Keratinocyte (primary cell): ENCODE results near the gene OXCT1. TPM values are rescaled to one million over a fixed set of nuclear protein-coding genes. Genes with fewer than 3 reads are reported as not detected.

Experiments
- DNase-seq: peaks from one replicate; pipeline ENCODE4 v3.0.0-alpha.2; 2011; ENCODE audit warnings: low read depth, missing footprints, low spot score
- FAIRE-seq: peaks from 2 replicates; lab custom pipeline; 2011; peaks lifted over from hg19 to GRCh38; lab: Jason Lieb, UNC
- H2AFZ ChIP-seq: 2 replicates; pipeline ENCODE4 v1.6.0; 2012; ENCODE audit warnings: low read length, control low read depth, inconsistent platforms; ENCODE audit not compliant: control insufficient read depth
- H3K27ac ChIP-seq: 2 replicates; pipeline ENCODE4 v1.5.1; 2011; ENCODE audit warnings: low read length; ENCODE audit not compliant: control insufficient read depth, insufficient read depth
- H3K27me3 ChIP-seq: 3 replicates; pipeline ENCODE4 v1.6.0; 2011; ENCODE audit warnings: low read length; ENCODE audit not compliant: control insufficient read depth, insufficient read depth; ENCODE audit errors: extremely low read depth
- H3K36me3 ChIP-seq, 2 experiments: 2 replicates in 1 of 2; 3 replicates in 1 of 2; pipeline ENCODE4 v1.5.1; 2011; ENCODE audit warnings: low read length in 2 of 2, mild to moderate bottlenecking in 1 of 2; ENCODE audit not compliant: control insufficient read depth in 2 of 2, insufficient read depth in 2 of 2; ENCODE audit errors: extremely low read depth in 1 of 2
- H3K4me1 ChIP-seq: 3 replicates; pipeline ENCODE4 v1.5.1; 2011; ENCODE audit warnings: low read length; ENCODE audit not compliant: control insufficient read depth, insufficient read depth; ENCODE audit errors: extremely low read depth
- H3K4me2 ChIP-seq: 3 replicates; pipeline ENCODE4 v1.6.0; 2011; ENCODE audit warnings: low read depth, low read length; ENCODE audit not compliant: control insufficient read depth, insufficient read depth; ENCODE audit errors: extremely low read depth
- H3K4me3 ChIP-seq, 3 experiments: fragments of 200-600 bp in 1 of 3; sonication (generic) in 1 of 3; 2 replicates in 2 of 3; 3 replicates in 1 of 3; pipeline ENCODE4 v1.5.1; 2011 to 2016; ENCODE audit warnings: low read length in 3 of 3, mild to moderate bottlenecking in 3 of 3, control low read depth in 2 of 3, inconsistent platforms in 1 of 3, low read depth in 1 of 3, mixed read lengths in 1 of 3, mixed run types in 1 of 3, moderate library complexity in 1 of 3; ENCODE audit not compliant: control insufficient read depth in 2 of 3, insufficient read depth in 2 of 3; ENCODE audit errors: extremely low read depth in 1 of 3
- H3K79me2 ChIP-seq: 2 replicates; pipeline ENCODE4 v1.6.0; 2012; ENCODE audit warnings: low read length; ENCODE audit not compliant: control insufficient read depth, insufficient read depth
- H3K9ac ChIP-seq: 3 replicates; pipeline ENCODE4 v1.6.0; 2011; ENCODE audit warnings: low read length; ENCODE audit not compliant: control insufficient read depth, insufficient read depth; ENCODE audit errors: extremely low read depth
- H3K9me1 ChIP-seq: 3 replicates; pipeline ENCODE4 v1.6.0; 2011; ENCODE audit warnings: low read length; ENCODE audit not compliant: control insufficient read depth, insufficient read depth; ENCODE audit errors: extremely low read depth
- H3K9me3 ChIP-seq: 2 replicates; pipeline ENCODE4 v1.5.1; 2012; ENCODE audit warnings: low read depth, low read length; ENCODE audit not compliant: control insufficient read depth
- H4K20me1 ChIP-seq: 3 replicates; pipeline ENCODE4 v1.6.0; 2011; ENCODE audit warnings: low read length; ENCODE audit not compliant: control insufficient read depth, insufficient read depth; ENCODE audit errors: extremely low read depth
- EZH2 ChIP-seq: IDR thresholded peaks from one replicate; pipeline ENCODE4 v1.6.1; 2012; ENCODE audit warnings: inconsistent platforms, mild to moderate bottlenecking, low read length, moderate library complexity
- dilution Hi-C: fragments of 300-500 bp; cut with MboI; formaldehyde crosslinking; loops from one replicate; pipeline ENCODE4 v1.7.0; 2020; ENCODE audit warnings: low sequenced_read_pairs; ENCODE audit not compliant: extremely low pct_ligation_motif_present
- polyA plus RNA-seq, 5 experiments: library from polyadenylated mRNA; depleted of rRNA in 3 of 5; stranded (reverse) in 3 of 5; stranded (forward) in 1 of 5; unstranded in 1 of 5; fragments of >200 nt; gene quantifications; 1 replicate in 1 of 5; 2 replicates in 3 of 5; 3 replicates in 1 of 5; pipeline versions ENCODE4 v1.2.1 to v1.2.3, GENCODE V29; 2011 to 2012; ENCODE audit warnings: missing spikeins in 2 of 5, low read depth in 1 of 5, low replicate concordance in 1 of 5
- TF ChIP-seq, protein P1 (sequence below), 3 experiments: IDR thresholded peaks in 1 of 3; conservative IDR thresholded peaks in 1 of 3; optimal IDR thresholded peaks in 1 of 3; 2 replicates in 2 of 3; 3 replicates in 1 of 3; pipeline versions ENCODE3 to v1.5.1; 2011; ENCODE audit warnings: low read length in 3 of 3, mild to moderate bottlenecking in 3 of 3, moderate library complexity in 2 of 3, control low read depth in 1 of 3, inconsistent platforms in 1 of 3; ENCODE audit not compliant: insufficient read depth in 2 of 3; ENCODE audit errors: extremely low read depth in 1 of 3

The OXCT1 gene
- polyA plus RNA-seq, 1 donor (not counting 4 experiments of a cell fraction or from before 2014, with no cell fraction given): 34.0 TPM

DNA sequence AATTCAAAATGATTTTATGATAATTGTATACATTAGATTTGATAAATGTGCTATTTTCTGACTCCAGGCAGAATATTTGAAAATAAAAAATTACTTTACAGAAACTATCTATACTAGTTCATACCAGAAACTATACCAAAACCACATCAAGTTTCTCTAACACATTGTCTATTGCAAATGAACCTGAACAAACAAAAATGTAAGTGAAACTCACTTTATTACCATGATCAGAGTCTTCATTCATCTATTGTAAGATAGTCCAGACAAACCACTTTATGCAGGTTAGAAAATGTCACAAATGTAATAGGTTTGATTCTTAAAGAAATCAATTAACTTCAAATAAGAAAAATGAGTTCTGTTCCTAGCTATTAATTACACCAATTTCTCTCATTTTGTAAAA is 99.4 kb downstream of the OXCT1 start:
- no peak for FAIRE-seq
- dilution Hi-C loops: no loop called here

DNA sequence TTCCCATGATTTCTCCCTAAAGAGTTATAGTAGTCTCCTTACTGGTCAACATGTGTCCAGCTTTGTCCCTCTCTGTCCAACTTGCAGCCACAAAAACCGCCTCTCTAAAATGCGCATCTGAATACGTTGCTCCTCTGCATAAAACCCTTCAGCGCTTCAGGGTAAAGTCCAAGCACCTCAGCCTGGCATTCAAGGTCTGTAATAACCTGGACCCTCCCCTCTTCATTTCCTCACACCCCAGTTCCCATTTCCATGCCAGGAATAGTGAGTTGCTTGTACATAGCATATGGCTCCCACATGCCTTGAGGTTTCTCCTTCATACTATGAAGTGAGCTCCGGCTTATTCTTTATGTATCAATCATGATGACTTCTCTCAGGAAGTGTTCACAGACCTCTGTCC is 101.5 kb downstream of the OXCT1 start:
- FAIRE-seq (no peak), DNase-seq (no peak)
- no peaks in the 10 kb centered on the region for H3K79me2 ChIP-seq
- H3K9me3 ChIP-seq: no peaks in the 10 kb centered on the region
- no peak overlapping the region for H3K9ac ChIP-seq
- no peaks in the 10 kb centered on the region for H3K36me3 ChIP-seq
- H4K20me1 ChIP-seq: no peaks in the 10 kb centered on the region
- dilution Hi-C loops: no loop called here
- no peak overlapping the region for H3K4me2 ChIP-seq
- no peaks in the 10 kb centered on the region for H3K9me1 ChIP-seq
- H3K27ac ChIP-seq: no peak overlapping the region
- no peaks in the 10 kb centered on the region for H3K27me3 ChIP-seq
- H3K4me3 ChIP-seq: no peak overlapping the region
- H2AFZ ChIP-seq: no peak overlapping the region
- H3K4me1 ChIP-seq: no peaks in the 10 kb centered on the region
- TF ChIP-seq EZH2: no peak
- TF ChIP-seq, protein P1, sequence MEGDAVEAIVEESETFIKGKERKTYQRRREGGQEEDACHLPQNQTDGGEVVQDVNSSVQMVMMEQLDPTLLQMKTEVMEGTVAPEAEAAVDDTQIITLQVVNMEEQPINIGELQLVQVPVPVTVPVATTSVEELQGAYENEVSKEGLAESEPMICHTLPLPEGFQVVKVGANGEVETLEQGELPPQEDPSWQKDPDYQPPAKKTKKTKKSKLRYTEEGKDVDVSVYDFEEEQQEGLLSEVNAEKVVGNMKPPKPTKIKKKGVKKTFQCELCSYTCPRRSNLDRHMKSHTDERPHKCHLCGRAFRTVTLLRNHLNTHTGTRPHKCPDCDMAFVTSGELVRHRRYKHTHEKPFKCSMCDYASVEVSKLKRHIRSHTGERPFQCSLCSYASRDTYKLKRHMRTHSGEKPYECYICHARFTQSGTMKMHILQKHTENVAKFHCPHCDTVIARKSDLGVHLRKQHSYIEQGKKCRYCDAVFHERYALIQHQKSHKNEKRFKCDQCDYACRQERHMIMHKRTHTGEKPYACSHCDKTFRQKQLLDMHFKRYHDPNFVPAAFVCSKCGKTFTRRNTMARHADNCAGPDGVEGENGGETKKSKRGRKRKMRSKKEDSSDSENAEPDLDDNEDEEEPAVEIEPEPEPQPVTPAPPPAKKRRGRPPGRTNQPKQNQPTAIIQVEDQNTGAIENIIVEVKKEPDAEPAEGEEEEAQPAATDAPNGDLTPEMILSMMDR (optimal IDR thresholded peaks at IDR 0.05 in 1 of 3, IDR thresholded peaks at IDR 0.05 in 1 of 3, conservative IDR thresholded peaks at IDR 0.05 in 1 of 3; ENCODE audit: extremely low read depth in 1 of 3, insufficient read depth in 2 of 3, low read length in 3 of 3): no peak

More for the DNA sequence above, 99.4 kb downstream of the OXCT1 start:
- DNase-seq: no peak
- Histone ChIP-seq H4K20me1 (no peaks in the 10 kb centered on the region), H3K36me3 (no peaks in the 10 kb centered on the region), H3K4me2 (no peak overlapping the region), H3K4me3 (no peak overlapping the region), H3K9me1 (no peaks in the 10 kb centered on the region), H2AFZ (no peak overlapping the region), H3K9ac (no peak overlapping the region), H3K79me2 (no peaks in the 10 kb centered on the region), H3K4me1 (no peaks in the 10 kb centered on the region), H3K9me3 (no peaks in the 10 kb centered on the region), H3K27me3 (no peaks in the 10 kb centered on the region), H3K27ac (no peak overlapping the region)
- TF ChIP-seq, protein P1 (optimal IDR thresholded peaks at IDR 0.05 in 1 of 3, IDR thresholded peaks at IDR 0.05 in 1 of 3, conservative IDR thresholded peaks at IDR 0.05 in 1 of 3; ENCODE audit: extremely low read depth in 1 of 3, insufficient read depth in 2 of 3, low read length in 3 of 3): no peak
- TF ChIP-seq EZH2: no peak
